Neural crest cell (in vitro differentiated cells): ENCODE data around the gene TLK1. TPM values are rescaled to one million over a fixed set of nuclear protein-coding genes. Genes with fewer than 3 reads are reported as not detected.
"Not testable (repeated sequence)": the region's sequence is repeated elsewhere in the genome, so short reads cannot be mapped to it uniquely, and the experiment has no call there.

Experiments
- DNase-seq: peaks from one replicate; pipeline ENCODE4 v3.0.0; 2021; ENCODE audit warnings: low read depth, mixed read lengths, low spot score
- H3K27ac Mint-ChIP-seq: one replicate; pipeline ENCODE4 v1.8.0; 2021; ENCODE audit warnings: mild to moderate bottlenecking, mixed read lengths; ENCODE audit not compliant: unreplicated experiment
- H3K27me3 Mint-ChIP-seq: 2 replicates; pipeline ENCODE4 v1.8.0; 2021; ENCODE audit warnings: low read depth, mild to moderate bottlenecking, mixed read lengths
- H3K36me3 Mint-ChIP-seq: 2 replicates; pipeline ENCODE4 v1.8.0; 2021; ENCODE audit warnings: low read depth, mild to moderate bottlenecking, mixed read lengths
- H3K4me1 Mint-ChIP-seq: 2 replicates; pipeline ENCODE4 v1.8.0; 2021; ENCODE audit warnings: mixed read lengths
- H3K4me3 Mint-ChIP-seq: one replicate; pipeline ENCODE4 v1.8.0; 2021; ENCODE audit warnings: mild to moderate bottlenecking, mixed read lengths
- H3K9me3 Mint-ChIP-seq: 2 replicates; pipeline ENCODE4 v1.8.0; 2021; ENCODE audit warnings: mixed read lengths
- CTCF ChIP-seq: fragments of 200-600 bp; sonication (generic); conservative IDR thresholded peaks from 2 replicates; pipeline ENCODE4 v1.5.0; 2021; ENCODE audit warnings: antibody characterized with exemption, mild to moderate bottlenecking
- total RNA-seq: library from RNA; stranded (reverse); gene quantifications from 2 replicates; pipeline ENCODE4 v1.2.1, GENCODE V29; 2021

TLK1 gene
- total RNA-seq, 1 donor from 2014 or later, result 65.5 TPM

GRCh38 chr2:171086352-171087290, 74.1 kb downstream of the TLK1 start:
- TF ChIP-seq CTCF, result peak; percentile 68
- no peaks in the 10 kb centered on the region for H3K9me3 Mint-ChIP-seq
- H3K27ac Mint-ChIP-seq, result no peak overlapping the region
- H3K36me3 Mint-ChIP-seq, result peaks cover 8% of the 10 kb centered on the region
- peak; percentile 25 for DNase-seq
- no peak overlapping the region for H3K4me3 Mint-ChIP-seq
- H3K4me1 Mint-ChIP-seq, result peaks cover 18% of the 10 kb centered on the region
- no peaks in the 10 kb centered on the region for H3K27me3 Mint-ChIP-seq

- Mint-ChIP-seq H3K4me1 (peaks cover 18% of the 10 kb centered on the region), H3K9me3 (no peaks in the 10 kb centered on the region), H3K27me3 (no peaks in the 10 kb centered on the region), H3K4me3 (no peak overlapping the region), H3K27ac (no peak overlapping the region), H3K36me3 (peaks cover 7% of the 10 kb centered on the region)
- no peak for DNase-seq
- TF ChIP-seq CTCF, result no peak
Observed at GRCh38 chr2:171084128-171084527, 76.6 kb downstream of the TLK1 start.

DNA sequence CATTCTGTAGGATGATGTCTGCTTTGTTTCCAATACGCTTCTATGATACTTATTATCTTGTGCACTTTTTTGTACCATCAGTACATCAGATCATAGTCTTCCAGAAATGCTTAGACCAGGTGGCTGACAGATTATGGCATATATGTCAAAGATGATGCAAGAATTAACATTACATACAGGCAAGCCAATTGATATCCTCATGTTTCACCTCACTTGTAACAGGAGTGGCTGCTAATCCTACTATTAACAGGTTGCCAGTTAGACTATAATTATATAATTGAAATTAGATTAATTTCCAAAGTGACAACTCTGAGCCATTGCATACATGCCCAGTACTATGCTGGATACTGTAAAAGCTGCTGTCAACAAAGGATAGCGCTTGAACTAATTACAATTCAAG, 77.2 kb downstream of the TLK1 start:
- H3K27ac Mint-ChIP-seq, result no peak overlapping the region
- peaks cover 11% of the 10 kb centered on the region for H3K36me3 Mint-ChIP-seq

GRCh38 chr2:171081649-171082111, 79.0 kb downstream of the TLK1 start:
- H3K36me3 Mint-ChIP-seq, result peaks cover 16% of the 10 kb centered on the region
- DNase-seq, result no peak

More for the DNA sequence above, 77.2 kb downstream of the TLK1 start:
- no peak for DNase-seq
- Mint-ChIP-seq H3K4me3 (no peak overlapping the region), H3K27me3 (no peaks in the 10 kb centered on the region), H3K4me1 (peaks cover 18% of the 10 kb centered on the region), H3K9me3 (no peaks in the 10 kb centered on the region)
- TF ChIP-seq CTCF, result no peak

DNA sequence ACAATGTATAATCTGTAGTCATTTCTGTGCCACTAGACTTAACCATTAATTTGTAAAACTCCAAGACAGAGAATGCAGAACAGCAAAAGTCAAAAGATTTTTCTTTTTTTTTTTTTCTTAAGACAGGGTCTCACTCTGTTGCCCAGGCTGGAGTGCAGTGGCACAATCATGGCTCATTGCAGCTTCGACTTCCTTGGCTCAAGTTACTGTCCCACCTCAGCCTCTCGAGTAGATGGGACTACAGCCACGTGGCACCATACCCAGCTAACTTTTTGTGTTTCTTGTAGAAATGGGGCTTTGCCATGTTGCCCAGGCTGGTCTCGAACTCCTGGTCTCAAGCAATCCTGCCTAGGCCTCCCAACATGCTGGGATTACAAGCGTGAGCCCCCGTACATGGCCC, 80.1 kb downstream of the TLK1 start:
- no peaks in the 10 kb centered on the region for H3K9me3 Mint-ChIP-seq

More at GRCh38 chr2:171081649-171082111, 79.0 kb downstream of the TLK1 start:
- TF ChIP-seq CTCF, result no peak
- Mint-ChIP-seq H3K27ac (no peak overlapping the region), H3K27me3 (no peaks in the 10 kb centered on the region), H3K4me3 (no peak overlapping the region), H3K4me1 (peaks cover 13% of the 10 kb centered on the region), H3K9me3 (no peaks in the 10 kb centered on the region)

DNA sequence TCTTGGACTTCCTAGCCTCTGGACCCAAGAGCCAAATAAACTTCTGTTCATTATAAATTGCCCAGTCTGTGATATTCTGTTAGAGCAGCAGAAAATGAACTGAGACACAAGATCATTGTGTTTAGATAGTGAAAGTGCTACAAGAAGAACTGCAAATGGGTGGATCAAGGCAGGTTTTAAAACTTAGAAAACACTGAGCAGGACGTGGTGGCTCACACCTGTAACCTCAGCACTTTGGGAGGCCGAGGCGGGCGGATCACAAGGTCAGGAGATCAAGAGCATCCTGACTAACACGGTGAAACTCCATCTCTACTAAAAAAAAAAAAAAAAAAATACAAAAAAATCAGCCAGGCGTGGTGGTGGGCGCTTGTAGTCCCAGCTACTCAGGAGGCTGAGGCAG, 84.3 kb downstream of the TLK1 start:
- H3K4me3 Mint-ChIP-seq, H3K4me1 Mint-ChIP-seq, H3K27ac Mint-ChIP-seq, H3K9me3 Mint-ChIP-seq, DNase-seq, H3K27me3 Mint-ChIP-seq: not testable (repeated sequence)
- H3K36me3 Mint-ChIP-seq, result peaks cover 26% of the 10 kb centered on the region

More for the DNA sequence above, 80.1 kb downstream of the TLK1 start:
- Mint-ChIP-seq H3K27me3 (no peaks in the 10 kb centered on the region), H3K4me1 (peaks cover 7% of the 10 kb centered on the region), H3K36me3 (peaks cover 18% of the 10 kb centered on the region), H3K27ac (no peak overlapping the region), H3K4me3 (no peak overlapping the region)
- DNase-seq, result no peak
- TF ChIP-seq CTCF, result no peak
